ENCODE results near the gene RAB36. TPM values are rescaled to one million over a fixed set of nuclear protein-coding genes. Genes with fewer than 3 reads are reported as not detected.

Gene RAB36
- total RNA-seq, 1 donor: 4.6 TPM

GRCh38 chr22:23099531-23099804 is 45.8 kb upstream of the RAB36 start:
- DNase-seq (ENCODE audit: low read depth): no peak
- no peak for TF ChIP-seq CTCF (IDR thresholded peaks at IDR 0.05; ENCODE audit: insufficient read depth, low read length)
- no peak overlapping the region for H3K4me3 ChIP-seq (ENCODE audit: low read depth, low read length)

GRCh38 chr22:23100124-23100801 is 45.0 kb upstream of the RAB36 start:
- TF ChIP-seq CTCF (IDR thresholded peaks at IDR 0.05; ENCODE audit: insufficient read depth, low read length): no peak
- DNase-seq (ENCODE audit: low read depth): no peak
- no peak overlapping the region for H3K4me3 ChIP-seq (ENCODE audit: low read depth, low read length)

GRCh38 chr22:23101524-23101923 is 43.8 kb upstream of the RAB36 start:
- no peak overlapping the region for H3K4me3 ChIP-seq (ENCODE audit: low read depth, low read length)
- TF ChIP-seq CTCF (IDR thresholded peaks at IDR 0.05; ENCODE audit: insufficient read depth, low read length): no peak
- DNase-seq (ENCODE audit: low read depth): no peak

GRCh38 chr22:23102002-23102655 is 43.1 kb upstream of the RAB36 start:
- TF ChIP-seq CTCF (IDR thresholded peaks at IDR 0.05; ENCODE audit: insufficient read depth, low read length): no peak
- no peak for DNase-seq (ENCODE audit: low read depth)
- H3K4me3 ChIP-seq (ENCODE audit: low read depth, low read length): no peak overlapping the region

GRCh38 chr22:23102776-23103175 is 42.5 kb upstream of the RAB36 start:
- no peak overlapping the region for H3K4me3 ChIP-seq (ENCODE audit: low read depth, low read length)
- DNase-seq (ENCODE audit: low read depth): no peak
- no peak for TF ChIP-seq CTCF (IDR thresholded peaks at IDR 0.05; ENCODE audit: insufficient read depth, low read length)

GRCh38 chr22:23103199-23103954 is 41.9 kb upstream of the RAB36 start:
- TF ChIP-seq CTCF (IDR thresholded peaks at IDR 0.05; ENCODE audit: insufficient read depth, low read length): no peak
- no peak for DNase-seq (ENCODE audit: low read depth)
- H3K4me3 ChIP-seq (ENCODE audit: low read depth, low read length): no peak overlapping the region

Measured in fibroblast of the aortic adventitia (primary cell).